SK-N-SH (cell line): Measurements from ENCODE around the gene CAMKMT.

Experiments used
- EZH2phosphoT487 ChIP-seq: fragments of 200-600 bp; sonication (generic); IDR thresholded peaks from 2 replicates; pipeline ENCODE4 v1.6.1; 2017; ENCODE audit warnings: low read depth, mixed run types, mild to moderate bottlenecking, antibody characterized with exemption, moderate library complexity, borderline replicate concordance
- RXRA ChIP-seq: IDR thresholded peaks from 2 replicates; pipeline ENCODE4 v1.4.0; 2012; ENCODE audit warnings: low read depth, mild to moderate bottlenecking, borderline replicate concordance
- TAF1 ChIP-seq: IDR thresholded peaks from 2 replicates; pipeline ENCODE4 v1.6.1; 2012; ENCODE audit warnings: low read depth, mild to moderate bottlenecking, low read length, moderate library complexity, borderline replicate concordance
- TF ChIP-seq, protein P1 (sequence below): fragments of 200-600 bp; sonication (generic); IDR thresholded peaks from 2 replicates; pipeline ENCODE4 v1.6.1; 2017; ENCODE audit warnings: antibody characterized with exemption, mild to moderate bottlenecking, moderate library complexity

DNA sequence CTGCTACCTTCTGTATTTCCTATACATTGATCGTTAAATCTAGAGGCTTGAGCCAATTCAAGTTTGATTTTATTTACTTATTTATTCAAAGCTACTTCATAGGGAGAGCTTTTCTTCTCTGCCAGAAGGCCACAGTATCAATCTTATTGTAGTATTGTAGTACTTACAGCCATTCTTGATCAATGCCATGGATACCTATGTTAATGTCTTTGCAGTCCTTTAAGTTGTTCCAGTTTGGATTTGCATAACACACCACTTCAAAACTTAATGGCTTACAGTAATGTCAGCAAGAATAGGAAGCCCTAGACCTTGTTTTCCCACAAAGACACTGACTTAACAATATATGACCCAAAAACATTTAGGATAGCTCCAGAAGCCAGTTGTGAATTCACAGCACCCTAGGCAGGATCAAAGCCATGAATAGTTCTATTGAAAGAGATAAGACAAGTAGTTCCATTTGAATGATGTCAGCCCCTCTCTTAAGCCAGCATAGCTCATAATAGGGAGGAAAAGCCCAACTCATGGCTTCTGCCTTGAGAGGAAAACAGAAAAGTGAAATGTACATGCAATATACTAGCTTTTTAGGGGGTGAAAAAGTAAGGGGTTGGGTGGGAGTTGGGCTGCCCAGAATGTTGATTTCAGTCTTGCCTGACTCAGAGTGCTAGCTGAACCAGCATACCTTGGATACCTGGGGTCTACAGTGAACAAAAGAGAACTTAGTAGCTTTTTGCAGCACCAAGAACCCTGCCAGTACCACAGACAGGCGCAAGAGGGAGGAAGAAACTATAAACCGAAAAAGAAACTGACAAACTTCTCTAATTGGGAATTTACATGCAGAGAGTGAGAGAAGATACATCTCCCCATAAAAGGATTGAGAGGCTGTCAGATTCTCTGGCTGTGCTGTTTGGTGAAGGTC lies 101.4 kb downstream of the CAMKMT start:
- TF ChIP-seq, protein P1, sequence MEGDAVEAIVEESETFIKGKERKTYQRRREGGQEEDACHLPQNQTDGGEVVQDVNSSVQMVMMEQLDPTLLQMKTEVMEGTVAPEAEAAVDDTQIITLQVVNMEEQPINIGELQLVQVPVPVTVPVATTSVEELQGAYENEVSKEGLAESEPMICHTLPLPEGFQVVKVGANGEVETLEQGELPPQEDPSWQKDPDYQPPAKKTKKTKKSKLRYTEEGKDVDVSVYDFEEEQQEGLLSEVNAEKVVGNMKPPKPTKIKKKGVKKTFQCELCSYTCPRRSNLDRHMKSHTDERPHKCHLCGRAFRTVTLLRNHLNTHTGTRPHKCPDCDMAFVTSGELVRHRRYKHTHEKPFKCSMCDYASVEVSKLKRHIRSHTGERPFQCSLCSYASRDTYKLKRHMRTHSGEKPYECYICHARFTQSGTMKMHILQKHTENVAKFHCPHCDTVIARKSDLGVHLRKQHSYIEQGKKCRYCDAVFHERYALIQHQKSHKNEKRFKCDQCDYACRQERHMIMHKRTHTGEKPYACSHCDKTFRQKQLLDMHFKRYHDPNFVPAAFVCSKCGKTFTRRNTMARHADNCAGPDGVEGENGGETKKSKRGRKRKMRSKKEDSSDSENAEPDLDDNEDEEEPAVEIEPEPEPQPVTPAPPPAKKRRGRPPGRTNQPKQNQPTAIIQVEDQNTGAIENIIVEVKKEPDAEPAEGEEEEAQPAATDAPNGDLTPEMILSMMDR: no peak
- TF ChIP-seq EZH2phosphoT487 (no peak), RXRA (no peak), TAF1 (no peak)
